ENCODE results near the gene JMJD6. TPM values are rescaled to one million over a fixed set of nuclear protein-coding genes. Genes with fewer than 3 reads are reported as not detected.

The JMJD6 gene
- total and polyA plus RNA-seq, 9 of the 15 experiments (the other 6 are each of a cell fraction or from before 2014, with no cell fraction given): 2.5 to 52.3 (median 36.3) TPM

- TF ChIP-seq GTF2B (IDR thresholded peaks at IDR 0.05; ENCODE audit: extremely low read depth, insufficient read length): no peak
- no peak for TF ChIP-seq NUFIP1 (IDR thresholded peaks at IDR 0.05; ENCODE audit: partially characterized antibody)
- TF ChIP-seq ZBTB7A (IDR thresholded peaks at IDR 0.05; ENCODE audit: borderline replicate concordance, control insufficient read depth, low read depth, low read length): peak; percentile 72
- TF ChIP-seq PHB2 (IDR thresholded peaks at IDR 0.05; ENCODE audit: low read depth): no peak
- TF ChIP-seq ZBTB11 (CRISPR knock-in tag; IDR thresholded peaks at IDR 0.05): peak in 1 of 3 experiments; percentile 45; a peak in 2 of 6 replicates
- TF ChIP-seq L3MBTL2 (IDR thresholded peaks at IDR 0.05): peak; percentile 87
- peak; percentile 24; the same call in 1 of the 2 replicates for TF ChIP-seq ZBTB17 (CRISPR knock-in tag; IDR thresholded peaks at IDR 0.05)
- TF ChIP-seq CBX8 (IDR thresholded peaks at IDR 0.05; ENCODE audit: borderline replicate concordance, extremely low read depth, low read depth, low read length, poor library complexity, severe bottlenecking): no peak
- TF ChIP-seq ID3 (CRISPR knock-in tag; IDR thresholded peaks at IDR 0.05): no peak
- TF ChIP-seq ID3 (tag; IDR thresholded peaks at IDR 0.05): peak; percentile 39
- 0 out of 2 replicates have a peak, but pooled peaks have one; percentile 39 for TF ChIP-seq ZNF445 (CRISPR knock-in tag; IDR thresholded peaks at IDR 0.05; ENCODE audit: low read depth)
- TF ChIP-seq POLR2AphosphoS5 (IDR thresholded peaks at IDR 0.05; ENCODE audit: control insufficient read depth, insufficient read depth, low read depth, low read length): peak; percentile 54
- TF ChIP-seq SMARCA4 (IDR thresholded peaks at IDR 0.05): no peak; the same call in 1 of the 2 replicates
- no peak for TF ChIP-seq SMARCC2 (IDR thresholded peaks at IDR 0.05; ENCODE audit: low read depth)
- no peak for TF ChIP-seq ILK (tag; IDR thresholded peaks at IDR 0.05; ENCODE audit: borderline replicate concordance, low read depth)
- no peak for TF ChIP-seq ZNF655 (CRISPR knock-in tag; IDR thresholded peaks at IDR 0.05)
- no peak for TF ChIP-seq FOXO4 (CRISPR knock-in tag; IDR thresholded peaks at IDR 0.05)
- TF ChIP-seq MXI1 (IDR thresholded peaks at IDR 0.05; ENCODE audit: low read depth, low read length): peak; percentile 61; the same call in 1 of the 2 replicates
- peak; percentile 70; the same call in 1 of the 2 replicates for TF ChIP-seq ZNF584 (CRISPR knock-in tag; IDR thresholded peaks at IDR 0.05; ENCODE audit: low read depth)
These were observed 11.5 kb upstream of the JMJD6 start, which contains the start of gene MFSD11 (continued) for GRCh38 chr17:76737676-76738467.
